GM21381 (cell line): ENCODE measurements around the gene RGS7BP.

Experiments used
- ATAC-seq: cut with Tn5 transposase; IDR thresholded peaks from one replicate; pipeline ENCODE4 v1.9.1; 2021; ENCODE audit warnings: mild to moderate bottlenecking, moderate library complexity; ENCODE audit not compliant: unreplicated experiment

RGS7BP gene

GRCh38 chr5:64628901-64629300 is 123.1 kb downstream of the RGS7BP start:
- ATAC-seq = no peak

GRCh38 chr5:64629841-64630240 is 124.0 kb downstream of the RGS7BP start:
- no peak for ATAC-seq

- ATAC-seq = no peak
Measured at GRCh38 chr5:64632251-64632650, 126.4 kb downstream of the RGS7BP start.

GRCh38 chr5:64634997-64635686 is 129.3 kb downstream of the RGS7BP start:
- ATAC-seq = no peak

DNA sequence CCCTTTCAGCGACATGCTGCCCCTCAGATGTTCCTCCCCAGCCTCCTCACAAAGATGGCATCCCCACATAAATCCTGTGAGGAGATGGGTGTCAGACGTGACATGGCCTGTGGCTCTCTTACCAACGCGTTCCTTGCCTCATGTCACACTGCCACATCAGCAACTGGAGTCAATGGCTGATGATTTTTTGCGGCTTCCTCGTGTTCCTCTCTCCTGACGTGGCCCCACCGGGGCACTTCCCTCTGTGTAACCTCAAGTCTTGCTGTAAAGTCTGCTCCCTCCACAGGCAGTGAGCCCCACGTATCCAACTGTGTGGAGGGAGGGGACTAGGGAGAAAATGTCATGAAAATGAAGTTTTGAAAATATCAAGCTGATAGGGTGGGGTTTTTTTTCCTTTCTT is 131.3 kb downstream of the RGS7BP start:
- ATAC-seq = no peak

DNA sequence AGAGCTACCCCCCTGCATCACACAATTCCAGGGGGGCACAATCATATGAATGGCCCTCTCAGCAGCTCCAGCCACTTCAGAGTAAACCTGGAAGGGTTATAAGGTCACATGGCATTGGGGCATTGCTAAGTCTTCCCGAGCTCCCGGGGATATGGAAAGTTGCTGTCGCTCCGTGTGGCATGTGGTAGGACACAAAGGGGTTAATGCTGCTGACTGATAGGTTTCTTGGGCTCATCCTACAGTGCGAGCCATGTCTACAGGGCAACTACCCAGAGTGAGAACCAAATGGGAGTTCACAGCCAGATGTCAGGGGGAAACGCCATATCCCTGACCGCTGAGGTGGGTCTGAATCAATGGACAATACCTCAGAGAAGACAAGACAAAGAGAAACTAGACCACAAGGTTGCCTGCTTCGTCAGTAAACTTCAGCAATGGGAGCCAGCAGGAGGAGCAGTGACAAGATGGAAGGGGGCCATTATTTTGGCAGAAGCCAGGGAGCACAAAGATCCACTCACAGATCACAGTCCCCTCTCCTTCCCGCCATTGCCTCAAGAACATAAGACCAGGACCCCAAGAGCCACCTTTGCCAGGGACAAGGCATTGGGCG is 132.1 kb downstream of the RGS7BP start:
- ATAC-seq = no peak

DNA sequence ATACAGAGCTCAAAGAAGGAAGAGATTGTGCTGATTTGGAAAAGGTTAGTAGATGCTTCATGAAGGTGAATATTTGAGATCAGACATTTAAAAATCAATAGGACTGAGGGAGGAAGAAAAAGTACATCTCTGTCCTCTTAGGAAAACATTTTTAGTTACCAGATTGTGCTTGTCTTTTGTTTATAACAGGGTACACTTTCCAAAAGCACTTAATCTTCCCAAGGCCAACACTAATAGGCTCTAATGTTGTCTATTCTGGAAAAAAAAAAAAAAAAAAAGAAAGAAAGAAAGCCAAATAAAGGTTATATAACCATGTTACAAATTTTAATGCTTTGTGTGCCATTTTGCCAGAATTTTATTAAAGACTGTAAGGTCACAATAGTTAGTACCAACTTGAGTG is 139.0 kb downstream of the RGS7BP start:
- ATAC-seq = no peak

DNA sequence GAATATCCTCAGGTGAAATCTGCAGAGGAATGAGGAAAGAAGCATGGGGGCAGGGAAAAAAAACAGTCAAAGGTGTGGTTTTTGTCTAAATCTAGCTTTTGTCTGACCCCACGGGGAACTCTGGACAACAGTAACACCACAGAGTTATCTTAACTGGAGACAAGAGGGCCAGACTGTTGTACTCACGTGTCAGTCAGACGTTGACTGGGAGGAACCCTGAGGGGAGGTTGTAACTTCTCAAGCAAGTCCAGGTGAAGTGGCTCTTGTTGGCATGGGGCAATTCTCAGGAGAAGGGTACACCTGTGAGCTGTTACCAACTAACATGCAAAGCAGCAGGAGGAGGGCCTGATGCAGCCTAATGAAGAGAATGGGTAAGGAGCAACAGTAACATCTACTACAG is 140.4 kb downstream of the RGS7BP start:
- no peak for ATAC-seq

GRCh38 chr5:64649512-64649911 is 143.7 kb downstream of the RGS7BP start:
- no peak for ATAC-seq

- ATAC-seq = no peak
Measured at GRCh38 chr5:64653766-64654560, 148.1 kb downstream of the RGS7BP start.

DNA sequence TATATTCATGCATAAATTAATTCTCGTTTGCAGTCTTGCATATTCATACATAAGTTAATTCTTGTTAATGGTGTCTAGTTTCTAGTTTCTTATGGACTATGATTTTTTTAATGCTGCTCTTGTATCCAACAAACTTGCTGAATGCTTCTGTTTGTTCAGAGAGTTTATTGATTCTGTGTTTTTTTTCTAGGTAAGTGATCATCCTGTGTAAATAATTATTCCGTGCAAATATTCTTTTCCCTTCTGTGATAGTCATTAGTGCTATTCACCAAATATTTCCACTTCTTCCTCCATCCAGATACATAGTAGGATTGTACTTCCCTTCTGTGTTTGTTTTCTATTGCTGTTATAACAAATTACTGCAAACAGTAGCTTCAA is 148.7 kb downstream of the RGS7BP start:
- ATAC-seq = no peak

DNA sequence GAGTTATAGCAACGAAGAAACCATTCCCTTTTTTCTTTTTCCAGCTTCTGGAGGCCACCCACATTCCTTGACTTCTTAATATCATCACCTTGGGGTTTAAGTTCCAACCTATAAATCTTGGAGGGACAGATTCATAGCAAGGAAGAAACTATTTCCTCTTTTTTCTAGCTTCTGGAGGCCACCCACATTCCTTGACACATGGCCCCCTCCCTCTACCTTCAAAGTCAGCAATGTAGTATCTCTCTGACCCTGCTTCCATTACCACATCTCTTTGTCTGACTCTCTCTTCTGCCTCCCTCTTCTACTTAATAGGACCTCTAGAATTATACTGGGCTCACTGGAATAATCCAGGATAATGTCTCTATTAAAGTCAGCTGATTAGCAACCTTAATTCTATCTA is 149.8 kb downstream of the RGS7BP start:
- no peak for ATAC-seq

DNA sequence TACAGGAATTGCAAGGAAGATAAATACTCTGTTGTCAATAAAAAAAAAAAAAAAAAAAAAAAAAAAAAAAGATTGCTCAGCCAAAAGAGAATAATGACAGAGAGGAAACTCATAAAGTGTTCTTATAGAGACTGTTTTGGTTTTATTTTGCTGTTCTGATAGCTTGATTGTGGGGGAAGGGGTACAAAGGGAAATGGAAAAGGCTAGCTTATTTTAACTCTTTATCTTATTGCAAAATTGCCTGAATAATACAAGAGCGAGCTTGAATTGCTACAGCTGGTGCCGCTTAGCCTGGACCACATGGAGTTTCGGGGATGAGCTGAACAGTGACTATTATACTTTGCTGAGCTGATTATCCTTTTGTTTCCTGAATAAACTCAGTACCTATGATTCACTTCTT is 153.5 kb downstream of the RGS7BP start:
- no peak for ATAC-seq
